Fibroblast of the conjunctiva (primary cell): ENCODE results near the gene PTCH1.

Experiments used
- DNase-seq: peaks from one replicate; pipeline ENCODE4 v3.0.0-alpha.2; 2010; ENCODE audit warnings: low read depth

PTCH1 gene

DNA sequence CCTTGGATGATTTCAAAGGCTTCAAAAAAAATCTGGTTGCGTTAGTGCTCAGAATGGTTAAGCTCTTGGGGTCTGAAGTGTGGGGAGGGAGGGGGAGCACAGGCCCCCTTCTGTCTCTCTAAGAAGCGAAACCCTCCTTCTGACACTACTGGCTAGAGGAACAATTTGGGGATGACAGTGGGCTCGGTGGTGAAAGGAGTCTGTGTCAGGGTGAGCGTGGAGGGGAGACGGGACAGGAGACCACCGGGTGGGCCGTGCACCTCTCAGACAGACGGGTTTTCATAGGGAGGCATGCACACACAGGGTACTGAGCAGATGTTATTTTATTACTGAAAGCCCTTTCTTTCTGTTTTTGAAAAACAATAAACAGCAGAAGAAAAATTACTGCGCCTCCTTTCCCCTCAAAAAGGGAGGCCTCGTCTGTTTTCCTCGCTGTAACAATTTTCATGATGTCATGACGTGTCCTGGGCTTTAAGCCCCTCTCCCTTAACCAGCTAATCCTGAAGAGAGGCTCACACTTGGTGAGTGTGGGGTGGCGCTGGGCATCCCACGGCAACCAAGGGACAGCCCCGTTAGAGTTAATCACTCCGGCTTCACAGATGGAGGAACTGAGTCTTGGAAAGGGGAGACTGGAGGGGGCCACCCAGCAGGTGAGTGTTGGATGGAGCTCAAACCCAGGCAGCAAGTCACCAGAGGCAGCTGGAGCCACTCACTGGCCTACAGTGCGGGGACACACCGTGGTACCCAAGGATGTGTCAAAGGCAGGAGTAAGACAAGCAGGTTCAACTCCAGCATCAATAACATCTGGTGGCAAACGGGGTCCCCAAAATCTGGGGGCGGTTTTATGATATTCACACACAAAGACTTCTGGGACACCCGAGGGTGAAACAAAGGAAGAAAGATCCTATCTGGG, 53.4 kb downstream of the PTCH1 start:
- DNase-seq = no peak

DNA sequence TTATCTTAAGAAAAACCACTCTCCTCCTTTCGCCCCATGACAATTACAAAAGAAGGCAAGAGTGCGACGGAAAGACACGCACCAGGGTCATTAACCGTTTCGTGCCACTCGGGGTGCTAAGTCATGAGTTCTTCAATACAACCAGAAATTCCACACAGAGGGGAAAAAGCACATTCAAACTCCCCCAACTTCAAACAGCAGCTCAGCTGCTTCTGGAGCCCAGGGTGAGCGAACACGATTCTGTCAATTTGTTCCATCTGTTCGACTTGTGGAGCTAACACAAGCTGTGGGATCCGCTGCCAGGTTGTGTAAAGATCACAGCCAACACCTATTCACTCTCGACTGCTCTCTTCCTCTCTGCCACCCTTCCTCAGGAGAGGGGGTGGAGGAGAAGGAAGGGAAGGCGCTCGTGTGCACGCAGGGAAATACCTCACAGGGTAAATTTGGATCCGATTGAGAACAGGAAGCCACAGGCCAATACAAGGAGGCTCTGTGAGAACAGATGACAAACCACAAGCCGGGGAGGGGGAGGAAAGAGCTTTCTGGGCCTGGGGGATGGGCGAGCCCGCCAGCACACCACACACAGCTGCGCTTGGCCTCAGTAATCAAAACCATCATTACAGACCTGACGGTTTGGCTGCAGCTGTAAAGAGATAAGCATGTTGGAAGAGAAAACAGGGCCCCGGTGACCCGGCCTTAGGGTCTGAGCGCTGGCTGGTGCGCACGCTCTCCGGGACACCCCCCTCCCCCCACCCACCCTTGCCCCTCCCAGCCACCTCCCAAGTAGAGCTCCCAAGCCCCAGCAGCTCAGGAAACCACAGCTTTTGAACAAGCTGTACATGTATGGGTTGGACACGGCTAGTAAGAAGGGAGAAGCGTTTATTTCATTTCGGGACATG, 54.3 kb downstream of the PTCH1 start:
- DNase-seq = peak; percentile 73

DNA sequence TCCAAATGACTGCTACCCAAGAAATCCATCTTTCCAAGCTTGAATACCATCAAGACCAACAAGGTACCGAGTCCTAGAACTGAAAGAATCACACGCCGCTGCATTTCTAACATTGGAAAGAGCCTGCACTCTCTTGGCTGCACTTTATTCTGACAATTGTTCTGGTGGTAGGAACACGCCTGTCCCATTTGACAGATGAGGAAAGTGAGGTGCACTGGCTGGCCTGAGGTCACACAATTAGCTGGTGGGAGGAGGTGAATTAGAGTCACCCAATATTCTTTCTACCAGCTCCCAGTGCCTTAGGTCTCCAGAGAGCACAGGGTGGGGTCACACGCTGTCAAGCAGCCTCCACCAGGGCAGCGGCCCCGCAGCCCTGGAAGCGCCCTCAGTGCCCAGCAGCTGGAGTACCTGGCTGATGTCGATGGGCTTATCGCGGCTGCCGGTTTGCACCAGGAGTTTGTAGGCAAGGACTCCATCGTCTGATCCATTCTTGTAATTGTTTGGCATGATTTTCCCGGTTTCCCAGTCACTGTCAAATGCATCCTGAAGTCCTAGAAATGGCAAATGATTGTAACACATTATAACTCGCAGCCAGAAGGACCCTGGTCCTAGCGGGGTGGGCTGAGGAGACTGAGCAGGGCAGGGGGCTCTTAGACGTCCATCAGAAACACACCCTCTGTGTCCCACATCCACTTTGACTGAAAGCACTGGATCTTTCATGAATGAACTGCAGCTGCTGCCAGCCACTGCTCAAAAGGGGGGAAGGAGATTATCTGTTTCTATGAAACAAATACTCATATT, 55.1 kb downstream of the PTCH1 start:
- DNase-seq = no peak

DNA sequence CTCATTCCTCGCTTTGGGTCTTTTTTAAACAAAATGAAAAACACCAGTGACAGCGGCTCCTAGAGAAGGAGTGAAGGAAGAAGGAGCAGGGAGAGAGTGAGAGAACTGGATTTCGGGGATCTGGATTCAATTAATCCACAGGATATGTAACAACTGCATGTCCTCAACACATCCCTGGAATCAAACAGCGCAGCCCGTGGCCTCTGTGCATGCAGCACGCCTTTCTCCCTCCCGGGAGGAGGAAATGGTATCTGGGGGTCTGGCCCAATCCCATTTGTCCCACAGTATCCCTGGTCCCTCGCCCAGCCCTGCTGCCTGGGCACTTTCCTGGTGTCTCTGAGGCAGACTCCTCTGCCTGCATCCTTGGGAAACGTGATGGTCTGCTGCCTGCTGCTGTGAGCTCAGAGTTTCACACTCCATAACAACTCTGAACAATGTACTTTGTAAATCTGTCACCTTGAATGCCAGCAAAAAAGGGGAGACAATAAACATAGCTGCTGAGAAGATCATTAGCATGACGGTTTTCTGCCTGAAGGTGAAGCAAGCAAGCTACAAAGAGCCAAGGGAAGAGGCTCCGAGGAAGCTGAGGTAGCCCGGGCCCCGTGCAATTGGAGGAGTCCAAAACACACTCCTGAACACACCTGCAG, 56.1 kb downstream of the PTCH1 start:
- no peak for DNase-seq

DNA sequence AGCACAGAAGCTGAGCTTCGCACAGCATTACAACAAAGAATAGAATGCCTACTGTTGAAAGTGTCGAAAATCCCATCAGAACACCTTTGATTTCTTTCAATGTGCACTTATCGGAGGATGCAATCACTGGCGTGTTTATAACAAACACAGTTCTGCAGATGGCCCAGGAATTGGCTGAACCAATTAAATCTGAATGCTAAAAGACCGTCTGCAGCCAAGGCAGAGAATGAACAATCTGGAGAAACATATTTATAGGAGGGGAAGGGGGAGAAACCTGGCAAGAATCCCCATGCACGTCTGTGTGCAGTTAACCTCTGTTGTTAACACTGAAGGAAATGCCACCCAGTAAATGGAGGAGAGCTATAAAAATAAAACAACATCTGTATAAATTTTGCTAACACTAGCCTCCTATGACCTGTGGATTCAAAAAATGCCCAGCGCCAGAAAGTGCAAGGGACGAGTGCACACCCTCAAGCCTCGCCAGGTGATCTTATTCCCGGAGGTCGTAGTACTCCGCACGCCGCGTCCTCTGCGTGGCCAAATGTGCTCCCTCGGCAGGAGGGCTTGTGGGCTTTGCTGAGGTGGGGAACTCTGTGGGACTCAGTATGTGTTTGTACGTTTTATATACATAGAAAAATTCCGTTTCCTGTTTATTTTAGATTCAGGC, 56.8 kb downstream of the PTCH1 start:
- DNase-seq = no peak

DNA sequence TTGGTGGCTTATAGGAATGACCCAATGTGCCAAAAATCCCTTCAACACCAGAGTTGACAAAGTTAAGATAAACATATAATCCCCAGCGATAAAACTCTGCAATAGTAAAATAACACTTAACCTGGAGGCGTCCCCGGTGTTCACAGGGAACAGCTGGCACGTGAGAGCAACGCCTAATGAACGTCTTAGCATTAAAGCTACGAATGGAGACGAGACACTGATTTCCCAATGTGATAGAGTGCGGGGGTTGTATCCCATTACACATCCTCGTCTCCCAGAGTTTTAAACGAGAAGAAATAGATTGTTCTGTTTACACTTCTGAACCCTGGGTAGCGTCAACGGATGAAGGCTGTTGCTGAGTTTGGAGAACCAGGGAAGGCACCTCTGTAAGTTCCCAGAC, 57.6 kb downstream of the PTCH1 start:
- DNase-seq = no peak

DNA sequence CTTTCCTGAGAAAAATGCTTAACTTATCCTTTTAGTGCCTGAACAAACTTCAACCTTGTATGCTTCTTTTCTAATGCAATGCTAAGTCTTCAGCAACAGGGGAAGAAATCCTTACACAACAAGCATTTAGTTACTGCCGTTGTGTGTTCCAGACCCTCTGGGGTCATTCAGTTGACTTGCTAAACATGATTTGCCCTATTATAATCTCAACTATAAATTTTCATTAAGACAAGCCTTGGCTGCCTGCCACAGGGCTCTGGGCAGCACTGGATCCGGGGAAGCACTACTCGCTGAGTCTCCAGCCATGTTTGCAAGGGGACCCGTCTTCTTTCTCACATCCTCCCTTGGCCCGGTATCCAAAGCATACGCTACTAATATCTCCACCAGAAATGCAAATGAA, 58.1 kb downstream of the PTCH1 start:
- no peak for DNase-seq

DNA sequence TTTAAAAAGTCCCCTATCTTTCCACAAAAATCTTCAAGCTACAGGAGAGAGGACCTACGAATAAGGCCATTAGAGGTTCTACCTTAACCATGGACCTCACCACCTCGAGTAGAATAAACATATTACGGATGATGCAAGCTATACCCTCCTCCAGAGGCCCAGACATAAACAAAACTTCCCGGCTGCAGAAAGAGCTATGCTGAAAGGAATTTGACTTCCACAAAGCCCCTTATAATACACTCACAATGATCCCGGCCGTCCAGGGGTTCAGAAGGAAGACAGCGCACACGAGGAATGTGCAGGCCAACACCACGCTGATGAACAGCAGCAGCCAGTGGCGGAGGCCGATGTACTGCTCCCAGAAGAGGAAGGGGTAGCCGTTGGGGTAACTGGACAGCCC, 59.0 kb downstream of the PTCH1 start:
- no peak for DNase-seq

DNA sequence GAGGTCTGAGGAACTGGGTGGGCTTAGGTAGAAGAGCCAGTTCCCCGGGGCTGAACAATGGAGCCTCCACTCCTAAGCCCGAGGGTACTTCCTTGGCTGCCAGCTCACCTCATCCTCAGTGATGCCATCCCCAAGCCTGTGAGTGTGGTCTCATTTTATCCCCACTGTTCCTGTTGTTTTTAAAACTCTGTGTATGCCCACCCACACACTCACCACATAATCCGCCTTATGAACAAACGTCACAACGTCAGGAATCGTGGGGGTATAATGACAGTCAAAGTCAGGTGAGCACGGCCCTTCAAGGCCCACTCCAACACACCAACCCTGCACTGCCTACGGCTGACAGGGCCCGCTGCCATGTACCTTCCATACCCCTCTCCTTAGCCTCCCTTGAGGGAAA, 61.1 kb downstream of the PTCH1 start:
- no peak for DNase-seq

DNA sequence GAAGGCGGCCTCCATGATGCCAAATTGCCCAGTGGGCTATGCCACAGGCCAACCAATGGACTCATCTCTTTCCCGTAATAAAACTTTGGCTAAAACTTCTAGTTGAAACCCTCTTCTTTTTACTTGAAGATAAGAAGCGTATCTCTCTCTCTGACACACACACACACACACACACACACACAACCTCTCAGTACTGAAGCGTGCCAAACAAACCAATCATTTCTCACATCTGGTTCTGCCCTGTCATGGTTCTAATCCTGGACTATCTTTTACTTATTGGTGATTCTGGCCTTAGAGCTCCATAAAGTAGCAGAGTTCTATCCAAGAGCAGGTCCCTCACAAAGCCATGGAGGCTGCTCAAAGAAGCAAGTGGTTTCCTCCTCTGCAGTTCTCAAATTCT, 64.6 kb downstream of the PTCH1 start:
- no peak for DNase-seq

DNA sequence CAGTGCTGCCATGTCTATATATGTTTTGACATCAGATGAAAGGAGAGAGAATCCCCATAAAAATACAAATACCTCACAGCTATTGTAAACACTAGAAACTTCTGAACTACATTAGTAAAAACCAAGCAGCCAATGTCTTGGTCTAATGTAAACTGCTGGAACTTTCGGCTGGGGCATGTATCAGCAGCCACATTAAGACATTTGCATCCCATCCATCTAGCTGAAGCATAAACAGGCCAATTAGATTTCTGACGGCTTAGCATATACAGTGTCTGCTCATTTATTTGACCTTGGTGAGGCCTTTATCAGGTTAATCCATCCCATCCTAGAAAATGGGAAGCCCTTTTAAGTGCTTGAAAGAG, 65.7 kb downstream of the PTCH1 start:
- no peak for DNase-seq

DNA sequence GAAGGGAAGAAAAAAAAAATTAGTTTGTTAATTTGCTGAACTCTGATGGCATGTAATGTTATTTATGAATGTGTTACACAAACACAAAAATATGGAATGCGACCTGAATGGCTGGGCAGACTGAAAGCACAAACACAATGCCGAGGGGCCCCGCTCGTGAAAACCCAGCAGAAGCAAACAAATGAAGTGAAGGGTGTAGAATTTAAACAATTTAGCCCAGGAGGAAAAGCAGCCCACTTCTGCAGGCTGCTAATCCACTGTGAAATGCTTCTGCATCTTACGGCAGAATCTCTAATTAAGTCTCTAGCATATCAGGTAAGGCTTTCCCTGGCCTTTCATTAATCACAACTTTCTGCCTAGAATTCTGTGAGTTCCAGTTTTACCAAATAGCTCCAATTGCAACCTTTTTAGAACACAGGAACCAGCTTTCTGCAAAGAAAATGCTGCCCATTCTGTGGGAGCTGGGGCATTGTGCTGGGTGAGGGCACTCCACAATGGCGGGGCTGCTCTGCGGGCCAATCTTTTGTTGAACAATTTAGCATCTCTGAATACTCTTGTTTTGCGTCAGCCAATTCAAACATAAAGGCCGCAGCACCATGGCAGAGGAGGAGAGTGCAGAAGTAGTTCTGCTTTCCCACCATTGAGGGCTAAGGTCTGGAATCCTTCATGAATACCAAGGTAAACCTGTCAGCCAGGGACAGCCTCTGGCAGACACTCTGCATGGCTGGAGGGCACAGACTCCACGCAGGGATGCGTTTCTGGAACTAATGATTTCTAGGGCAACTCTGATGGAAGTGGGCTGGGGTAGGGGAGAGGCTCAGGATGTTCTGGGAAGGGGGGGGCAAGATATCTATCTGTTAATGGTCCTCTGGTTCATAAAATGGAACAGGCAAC, 66.4 kb downstream of the PTCH1 start:
- DNase-seq = no peak

DNA sequence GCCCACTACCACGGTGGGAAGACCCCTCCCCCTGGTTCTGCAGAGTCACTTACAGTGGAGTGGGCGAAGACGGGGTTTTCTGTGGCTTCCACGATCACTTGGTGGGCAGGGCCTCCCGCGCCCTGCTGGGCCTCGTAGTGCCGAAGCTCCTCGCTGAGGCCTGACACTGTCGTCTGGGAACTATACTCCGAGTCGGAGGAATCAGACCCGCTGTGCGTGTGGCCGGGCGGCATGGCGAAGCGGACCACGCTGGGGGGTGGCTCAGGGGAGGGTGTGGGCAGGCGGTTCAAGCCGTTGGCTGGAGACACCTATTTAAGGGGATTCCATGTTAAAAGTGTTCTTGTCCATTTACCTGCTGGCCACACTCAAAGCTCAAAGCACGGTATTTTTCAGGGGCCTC, 67.8 kb downstream of the PTCH1 start:
- no peak for DNase-seq

DNA sequence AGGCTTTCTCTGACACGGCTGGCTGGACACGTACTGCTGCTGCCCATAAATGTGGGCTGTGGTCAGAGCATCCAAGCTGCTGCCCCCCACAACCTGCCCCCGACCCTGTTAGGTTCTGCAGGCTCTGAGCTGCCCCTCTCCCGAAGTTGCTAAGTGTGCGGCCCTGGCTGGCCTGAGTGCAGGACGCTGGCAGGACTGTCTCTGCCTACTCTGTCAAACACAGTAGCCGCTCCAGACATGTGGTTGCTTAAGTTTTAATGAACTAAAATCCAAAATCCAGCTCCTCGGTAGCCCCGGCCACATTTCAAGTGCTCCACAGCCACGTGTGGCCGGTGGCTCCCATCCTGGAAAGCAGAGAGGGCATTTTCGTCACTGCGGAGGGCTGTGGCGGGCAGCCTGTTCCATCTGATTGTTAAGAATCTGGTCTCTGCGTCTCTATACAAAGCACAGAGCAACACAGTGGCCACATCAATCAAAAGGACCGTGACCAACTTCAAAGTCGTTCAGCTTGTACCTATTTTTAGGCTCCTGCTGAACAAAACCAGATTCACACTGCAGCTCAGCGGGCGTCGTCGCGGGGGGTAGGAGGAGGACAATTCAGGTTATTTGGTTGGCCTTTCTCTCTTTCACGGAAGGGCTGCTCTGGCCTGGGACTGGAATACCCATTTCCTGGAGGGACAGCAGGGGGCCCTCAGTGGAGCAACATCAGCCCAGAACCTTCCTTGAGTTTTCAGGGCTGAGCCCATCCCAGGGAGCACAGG, 68.9 kb downstream of the PTCH1 start:
- DNase-seq = no peak

DNA sequence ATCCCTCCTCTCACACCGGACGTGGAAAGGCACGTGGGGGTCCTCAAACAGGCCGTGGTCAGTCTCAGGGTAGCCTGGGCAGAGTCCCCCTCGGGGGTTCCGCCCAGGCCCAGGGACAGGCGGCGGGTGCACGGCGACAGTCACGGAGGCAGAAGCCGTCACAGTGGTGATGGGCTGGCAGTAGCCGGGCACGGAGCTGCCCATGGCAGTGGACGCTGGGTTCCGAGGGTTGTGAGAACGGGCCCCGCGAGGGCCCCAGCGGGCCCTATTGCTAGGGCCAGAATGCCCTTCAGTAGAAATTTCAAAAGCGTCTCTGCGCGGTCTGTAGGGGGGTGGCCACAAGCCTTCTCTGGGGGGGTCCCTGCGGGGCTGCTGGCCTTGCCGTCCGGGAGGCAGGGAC, 69.8 kb downstream of the PTCH1 start:
- DNase-seq = no peak

DNA sequence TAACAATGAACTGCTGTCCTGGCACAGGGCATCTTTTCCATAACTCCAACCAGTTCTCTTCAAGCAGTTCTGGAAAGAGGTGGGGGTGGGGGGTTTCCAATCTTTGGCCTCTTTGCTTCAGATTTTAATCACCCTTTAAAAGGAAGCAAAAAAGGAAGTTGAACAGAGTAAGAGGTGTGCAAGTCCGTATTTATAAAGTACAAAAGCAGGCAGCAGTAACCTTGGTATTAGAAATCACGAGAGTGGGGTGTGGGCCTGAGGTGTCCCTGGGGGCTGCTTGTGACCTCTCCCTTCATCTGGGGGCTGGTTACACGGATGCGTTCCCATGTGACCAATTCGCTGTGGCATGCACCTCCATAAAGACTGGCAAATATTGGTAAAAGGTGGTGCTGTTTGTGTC, 70.5 kb downstream of the PTCH1 start:
- no peak for DNase-seq

DNA sequence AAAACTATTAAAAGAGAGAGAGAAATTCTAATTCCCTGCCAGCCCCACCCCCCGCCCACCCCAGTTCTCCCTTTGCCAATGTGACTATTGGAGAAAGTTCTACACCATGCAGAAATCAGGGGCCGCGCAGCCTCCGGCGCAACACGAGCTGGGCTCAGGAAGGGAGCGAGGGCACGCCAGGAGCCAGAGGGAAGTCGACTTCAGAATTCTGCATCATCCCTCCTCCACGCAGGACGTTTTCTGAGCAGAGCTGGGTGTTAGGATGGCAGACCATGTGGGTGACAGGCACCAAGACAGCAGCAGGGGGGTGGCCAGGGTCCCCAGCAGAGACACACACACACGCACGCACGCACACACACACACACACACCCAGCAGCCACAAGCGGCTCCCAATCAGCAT, 72.6 kb downstream of the PTCH1 start:
- DNase-seq = no peak

DNA sequence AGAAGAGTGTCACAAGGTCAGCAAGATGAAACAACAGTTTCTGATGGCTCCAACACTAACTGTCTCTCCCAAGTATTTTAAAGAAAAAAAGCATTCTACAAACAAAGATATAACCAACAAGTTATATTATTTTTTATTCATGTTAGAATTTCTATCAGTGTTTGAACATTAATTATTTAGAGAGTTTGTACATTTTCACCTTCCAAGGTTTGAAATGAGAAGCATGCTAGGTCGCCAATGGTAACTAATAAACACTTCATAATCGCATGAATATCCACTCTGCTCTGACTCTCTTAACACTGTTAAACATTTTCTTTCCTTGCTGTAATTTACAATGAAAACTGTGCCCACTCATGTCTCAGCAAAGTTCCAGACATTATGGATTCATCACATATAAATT, 73.5 kb downstream of the PTCH1 start:
- no peak for DNase-seq

DNA sequence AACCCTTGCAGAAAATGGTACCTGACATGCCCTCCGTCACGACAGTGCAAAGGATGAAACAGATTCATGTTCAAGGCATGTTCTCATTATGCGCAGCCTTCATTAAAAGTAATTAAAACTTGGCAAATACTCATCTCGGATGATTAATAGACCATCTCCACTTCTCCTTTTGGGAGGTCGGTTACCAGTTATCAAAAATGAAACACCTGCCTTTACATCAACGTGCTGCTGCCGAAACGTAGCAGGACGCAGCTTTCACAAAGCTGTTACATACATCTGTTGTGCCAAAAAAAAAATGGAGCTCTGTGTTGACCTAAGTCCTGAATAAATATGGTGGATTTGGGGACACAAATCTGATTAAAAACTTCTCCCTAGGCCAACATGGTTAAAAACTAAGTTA, 75.7 kb downstream of the PTCH1 start:
- no peak for DNase-seq

DNA sequence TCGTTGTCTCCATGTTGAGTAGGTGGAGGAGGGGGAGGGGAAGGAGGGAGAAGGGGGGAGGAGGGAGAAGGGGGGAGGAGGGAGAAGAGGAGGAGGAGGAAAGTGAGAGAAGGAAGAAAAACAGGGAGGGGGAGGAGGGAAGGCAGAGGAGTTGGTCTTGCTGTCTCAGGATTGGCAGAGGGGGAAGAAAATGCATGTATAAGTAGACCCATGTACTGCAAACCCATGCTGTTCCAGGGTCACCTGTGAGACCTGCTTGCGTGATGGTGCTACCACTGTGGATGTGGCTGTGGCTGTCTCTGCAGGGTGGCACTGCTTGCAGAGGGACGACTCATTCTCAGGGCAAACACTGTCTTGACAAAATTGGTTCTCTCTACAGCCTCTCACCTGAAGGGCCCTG, 76.3 kb downstream of the PTCH1 start:
- no peak for DNase-seq
